H9 (cell line): Measurements from ENCODE around the gene FOXK1. TPM values are rescaled to one million over a fixed set of nuclear protein-coding genes. Genes with fewer than 3 reads are reported as not detected.

Experiments used
- DNase-seq: peaks from one replicate; pipeline ENCODE4 v3.0.0-alpha.2; 2017
- H2AFZ ChIP-seq: one replicate; pipeline ENCODE4 v1.6.1; 2013; ENCODE audit warnings: mild to moderate bottlenecking, low read length, control low read depth, moderate library complexity
- H2AK5ac ChIP-seq: 2 replicates; pipeline ENCODE4 v1.6.1; 2013; ENCODE audit warnings: low read length, control low read depth, mixed read lengths; ENCODE audit not compliant: insufficient read length
- H2BK120ac ChIP-seq: one replicate; pipeline ENCODE4 v1.6.1; 2013; ENCODE audit warnings: low read depth, mild to moderate bottlenecking, low read length, control low read depth, inconsistent platforms; ENCODE audit not compliant: poor library complexity, severe bottlenecking
- H2BK12ac ChIP-seq: 2 replicates; pipeline ENCODE4 v1.6.1; 2013; ENCODE audit warnings: low read length, control low read depth, mixed read lengths, low read depth; ENCODE audit not compliant: insufficient read length
- H2BK15ac ChIP-seq: 2 replicates; pipeline ENCODE4 v1.6.1; 2013; ENCODE audit warnings: low read depth, low read length, control low read depth
- H2BK20ac ChIP-seq: one replicate; pipeline ENCODE4 v1.6.1; 2013; ENCODE audit warnings: low read depth, mild to moderate bottlenecking, low read length, control low read depth, inconsistent platforms; ENCODE audit not compliant: poor library complexity, severe bottlenecking
- H2BK5ac ChIP-seq: 2 replicates; pipeline ENCODE4 v1.6.1; 2013; ENCODE audit warnings: low read length, control low read depth, mixed read lengths; ENCODE audit not compliant: insufficient read length
- H3K14ac ChIP-seq: 2 replicates; pipeline ENCODE4 v1.6.1; 2013; ENCODE audit warnings: low read length, control low read depth; ENCODE audit not compliant: insufficient read depth
- H3K18ac ChIP-seq: 2 replicates; pipeline ENCODE4 v1.6.1; 2013; ENCODE audit warnings: low read depth, mild to moderate bottlenecking, mixed read lengths, low read length, control low read depth; ENCODE audit not compliant: insufficient read length
- H3K23ac ChIP-seq: 2 replicates; pipeline ENCODE4 v1.6.1; 2013; ENCODE audit warnings: low read length, control low read depth, mixed read lengths, low read depth; ENCODE audit not compliant: insufficient read length
- H3K23me2 ChIP-seq: 2 replicates; pipeline ENCODE4 v1.6.1; 2013; ENCODE audit warnings: low read depth, mild to moderate bottlenecking, mixed read lengths, low read length, control low read depth; ENCODE audit not compliant: insufficient read length, poor library complexity, severe bottlenecking
- H3K27ac ChIP-seq: 2 replicates; pipeline ENCODE4 v1.5.1; 2013; ENCODE audit warnings: low read length, control low read depth, mixed read lengths, low read depth; ENCODE audit not compliant: insufficient read length
- H3K27me3 ChIP-seq: 2 replicates; pipeline ENCODE4 v1.6.1; 2013; ENCODE audit warnings: low read length, control low read depth, inconsistent platforms; ENCODE audit not compliant: insufficient read depth
- H3K4ac ChIP-seq: 2 replicates; pipeline ENCODE4 v1.6.1; 2013; ENCODE audit warnings: low read depth, mild to moderate bottlenecking, control low read depth, inconsistent platforms, low read length, moderate library complexity
- H3K4me1 ChIP-seq: 2 replicates; pipeline ENCODE4 v1.6.1; 2013; ENCODE audit warnings: low read length, control low read depth, inconsistent platforms; ENCODE audit not compliant: insufficient read depth
- H3K4me2 ChIP-seq: 2 replicates; pipeline ENCODE4 v1.6.1; 2013; ENCODE audit warnings: low read length, control low read depth, mixed read lengths; ENCODE audit not compliant: insufficient read length, insufficient read depth
- H3K56ac ChIP-seq: 2 replicates; pipeline ENCODE4 v1.6.1; 2013; ENCODE audit warnings: low read depth, mild to moderate bottlenecking, mixed read lengths, low read length, control low read depth; ENCODE audit not compliant: insufficient read length
- H3K79me1 ChIP-seq: 2 replicates; pipeline ENCODE4 v1.6.1; 2013; ENCODE audit warnings: low read depth, mild to moderate bottlenecking, moderate library complexity, low read length, control low read depth, inconsistent platforms; ENCODE audit not compliant: insufficient read depth, poor library complexity, severe bottlenecking
- H3K79me2 ChIP-seq: 2 replicates; pipeline ENCODE4 v1.6.1; 2013; ENCODE audit warnings: low read length, control low read depth, inconsistent platforms; ENCODE audit not compliant: insufficient read depth
- H3K9ac ChIP-seq: 2 replicates; pipeline ENCODE4 v1.6.1; 2013; ENCODE audit warnings: low read length, control low read depth, mixed read lengths; ENCODE audit not compliant: insufficient read length; ENCODE audit errors: extremely low read depth
- H3K9me3 ChIP-seq: one replicate; pipeline ENCODE4 v1.6.1; 2013; ENCODE audit warnings: low read depth, low read length, inconsistent platforms; ENCODE audit not compliant: control insufficient read depth
- H3T11ph ChIP-seq: one replicate; pipeline ENCODE4 v1.6.1; 2013; ENCODE audit warnings: mild to moderate bottlenecking, low read length, control low read depth, inconsistent platforms
- H4K20me1 ChIP-seq: one replicate; pipeline ENCODE4 v1.6.1; 2013; ENCODE audit not compliant: control insufficient read depth, insufficient read length, insufficient read depth
- H4K5ac ChIP-seq: 2 replicates; pipeline ENCODE4 v1.6.1; 2013; ENCODE audit warnings: low read depth, mild to moderate bottlenecking, mixed read lengths, low read length, control low read depth; ENCODE audit not compliant: insufficient read length
- H4K8ac ChIP-seq: replicated peaks from 2 replicates; pipeline ENCODE4 v1.6.1; 2013; ENCODE audit warnings: low read length, control low read depth, mixed read lengths, low read depth; ENCODE audit not compliant: insufficient read length
- H4K91ac ChIP-seq: 2 replicates; pipeline ENCODE4 v1.6.1; 2013; ENCODE audit warnings: low read depth, mild to moderate bottlenecking, moderate library complexity, mixed read lengths, low read length, control low read depth; ENCODE audit not compliant: insufficient read length
- H3K27ac Mint-ChIP-seq, 3 experiments: 2 replicates in 2 of 3; 3 replicates in 1 of 3; pipeline ENCODE4 v1.8.0; 2020 to 2021; ENCODE audit warnings: mixed read lengths in 3 of 3, mild to moderate bottlenecking in 1 of 3, moderate library complexity in 1 of 3
- H3K27me3 Mint-ChIP-seq: 2 replicates; pipeline ENCODE4 v1.8.0; 2021; ENCODE audit warnings: low read depth, mild to moderate bottlenecking, moderate library complexity, mixed read lengths
- H3K36me3 Mint-ChIP-seq, 3 experiments: 2 replicates in 2 of 3; 3 replicates in 1 of 3; pipeline ENCODE4 v1.8.0; 2020 to 2021; ENCODE audit warnings: low read depth in 3 of 3, mixed read lengths in 3 of 3; ENCODE audit not compliant: insufficient read depth in 1 of 3
- H3K4me1 Mint-ChIP-seq, 2 experiments: 2 replicates each; pipeline ENCODE4 v1.8.0; 2020; ENCODE audit warnings: mixed read lengths in 2 of 2
- H3K4me3 Mint-ChIP-seq, 2 experiments: 2 replicates in 1 of 2; 3 replicates in 1 of 2; pipeline ENCODE4 v1.8.0; 2020 to 2021; ENCODE audit warnings: mild to moderate bottlenecking in 2 of 2, mixed read lengths in 2 of 2, moderate library complexity in 1 of 2
- H3K9me3 Mint-ChIP-seq, 2 experiments: 2 replicates in 1 of 2; 3 replicates in 1 of 2; pipeline ENCODE4 v1.8.0; 2020; ENCODE audit warnings: mild to moderate bottlenecking in 2 of 2, mixed read lengths in 2 of 2, moderate library complexity in 1 of 2
- WGBS: extraction: QIAGEN DNeasy Blood & Tissue Kit; methylation state at CpG from one replicate; pipeline ENCODE4 v1.1.7; 2013; ENCODE audit warnings: missing lambda C conversion rate, low lambda C conversion rate, mixed read lengths; ENCODE audit not compliant: insufficient read length; ENCODE audit errors: extremely low coverage; 5-methylcytosine and 5-hydroxymethylcytosine counted together
- total RNA-seq: library from RNA; stranded (reverse); gene quantifications from 2 replicates; pipeline ENCODE4 v1.2.1, GENCODE V29; 2021
- TF ChIP-seq, protein P1 (sequence below): fragments of 200-600 bp; sonication (generic); conservative IDR thresholded peaks from 3 replicates; pipeline ENCODE4 v1.8.0; 2021; ENCODE audit warnings: antibody characterized with exemption, mild to moderate bottlenecking

The FOXK1 gene
- total RNA-seq, 1 experiment from 2014 or later, result 14.4 TPM

DNA sequence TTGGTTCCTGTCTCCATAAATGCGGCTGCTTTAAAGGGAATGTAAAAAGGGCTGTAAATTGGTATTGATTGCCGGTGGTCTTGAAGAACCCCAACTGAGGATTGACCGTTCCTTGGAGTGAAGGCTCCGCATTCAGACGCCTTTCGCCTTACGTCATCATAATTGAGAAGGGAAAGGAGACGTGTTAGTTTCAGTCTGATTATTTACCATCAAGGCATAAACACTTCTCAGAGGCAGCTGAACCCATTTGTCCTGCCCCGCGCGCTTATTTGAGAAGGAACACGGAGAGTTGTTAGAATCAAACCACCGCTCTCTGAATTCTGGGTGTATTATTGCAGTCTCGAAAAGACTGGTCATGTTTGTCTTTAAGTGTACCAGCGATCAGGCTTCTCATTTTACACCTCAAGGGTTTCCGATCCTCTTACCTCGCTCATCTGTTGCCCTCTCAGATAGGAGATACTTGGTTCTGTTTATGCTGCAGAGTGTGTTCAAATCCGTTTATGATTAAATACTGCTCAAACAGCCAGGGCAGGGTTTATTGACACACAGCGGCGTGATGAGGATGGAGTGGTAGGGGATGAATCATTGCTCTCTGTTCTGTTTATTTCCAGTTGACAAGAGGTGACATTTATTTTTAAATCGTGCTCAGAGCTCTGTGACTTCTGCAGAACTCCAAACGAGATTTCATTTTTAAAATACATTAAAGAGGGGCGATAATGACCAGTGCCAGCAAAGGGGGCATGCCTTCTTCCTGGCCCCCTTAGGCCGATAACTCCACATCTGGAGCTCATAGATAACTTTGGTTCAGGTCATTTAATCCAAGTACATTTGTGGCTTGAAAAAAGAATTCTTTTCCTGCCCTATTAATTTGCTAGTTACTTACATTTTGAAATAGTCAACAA lies 30.4 kb downstream of the FOXK1 start:
- no peak overlapping the region for H3K14ac ChIP-seq
- no peak overlapping the region for H4K91ac ChIP-seq
- no peak overlapping the region for H2AFZ ChIP-seq
- no peak overlapping the region for H3T11ph ChIP-seq
- H2BK20ac ChIP-seq, result no peak overlapping the region
- H3K27ac Mint-ChIP-seq, result no peak overlapping the region
- no peaks in the 10 kb centered on the region for H4K20me1 ChIP-seq
- H3K36me3 Mint-ChIP-seq, result peaks cover 0 to 15% (median 15%) of the 10 kb centered on the region in 3 experiments; a peak in 6 of 7 replicates
- H3K9ac ChIP-seq, result no peak overlapping the region
- H3K4me3 Mint-ChIP-seq, result no peak overlapping the region
- no peaks in the 10 kb centered on the region; the same call in 1 of the 2 replicates for H3K79me2 ChIP-seq
- no peak overlapping the region for H2AK5ac ChIP-seq
- TF ChIP-seq, protein P1, sequence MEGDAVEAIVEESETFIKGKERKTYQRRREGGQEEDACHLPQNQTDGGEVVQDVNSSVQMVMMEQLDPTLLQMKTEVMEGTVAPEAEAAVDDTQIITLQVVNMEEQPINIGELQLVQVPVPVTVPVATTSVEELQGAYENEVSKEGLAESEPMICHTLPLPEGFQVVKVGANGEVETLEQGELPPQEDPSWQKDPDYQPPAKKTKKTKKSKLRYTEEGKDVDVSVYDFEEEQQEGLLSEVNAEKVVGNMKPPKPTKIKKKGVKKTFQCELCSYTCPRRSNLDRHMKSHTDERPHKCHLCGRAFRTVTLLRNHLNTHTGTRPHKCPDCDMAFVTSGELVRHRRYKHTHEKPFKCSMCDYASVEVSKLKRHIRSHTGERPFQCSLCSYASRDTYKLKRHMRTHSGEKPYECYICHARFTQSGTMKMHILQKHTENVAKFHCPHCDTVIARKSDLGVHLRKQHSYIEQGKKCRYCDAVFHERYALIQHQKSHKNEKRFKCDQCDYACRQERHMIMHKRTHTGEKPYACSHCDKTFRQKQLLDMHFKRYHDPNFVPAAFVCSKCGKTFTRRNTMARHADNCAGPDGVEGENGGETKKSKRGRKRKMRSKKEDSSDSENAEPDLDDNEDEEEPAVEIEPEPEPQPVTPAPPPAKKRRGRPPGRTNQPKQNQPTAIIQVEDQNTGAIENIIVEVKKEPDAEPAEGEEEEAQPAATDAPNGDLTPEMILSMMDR, result no peak
- no peak overlapping the region for H2BK12ac ChIP-seq
- H3K23ac ChIP-seq, result no peak overlapping the region
- peaks cover 12 to 14% of the 10 kb centered on the region in 2 experiments for H3K4me1 Mint-ChIP-seq
- no peak overlapping the region for H3K18ac ChIP-seq
- no peak overlapping the region for H4K5ac ChIP-seq
- peaks cover 3% of the 10 kb centered on the region for H3K23me2 ChIP-seq
- peaks cover 3% of the 10 kb centered on the region for H3K9me3 ChIP-seq
- H3K79me1 ChIP-seq, result no peaks in the 10 kb centered on the region
- H2BK120ac ChIP-seq, result no peak overlapping the region
- peaks cover 98% of the 10 kb centered on the region for H3K27me3 Mint-ChIP-seq
- no peak for DNase-seq
- no peaks in the 10 kb centered on the region; the same call in 1 of the 2 replicates for H3K4me1 ChIP-seq
- H3K4me2 ChIP-seq, result no peak overlapping the region
- no peak overlapping the region for H3K4ac ChIP-seq
- H2BK5ac ChIP-seq, result no peak overlapping the region
- no CpG with 5 or more reads among the region's 24 CpGs for WGBS
- no peak overlapping the region for H3K56ac ChIP-seq
- peaks cover 32% of the 10 kb centered on the region for H3K27me3 ChIP-seq
- no peak overlapping the region for H2BK15ac ChIP-seq
- H3K27ac ChIP-seq, result no peak overlapping the region
- H4K8ac ChIP-seq, result no peak overlapping the region
- H3K9me3 Mint-ChIP-seq, result peaks cover 7% of the 10 kb centered on the region in 2 experiments; a peak in 3 of 5 replicates
